Gastrocnemius medialis (tissue), 4 donors: ENCODE measurements around the gene MOB3C. TPM values are rescaled to one million over a fixed set of nuclear protein-coding genes. Genes with fewer than 3 reads are reported as not detected.

ENCODE experiments used
- ATAC-seq, 2 donors: fragments of 150-250 bp; one replicate each; pipeline ENCODE4 v1.9.1; 2016
- DNase-seq, 2 donors: peaks; one replicate each; pipeline ENCODE4 v3.0.0-alpha.2; 2019
- H3K27ac ChIP-seq, 4 donors: fragments of 200-600 bp; sonication (generic); 1 replicate in 1 of 4; 2 replicates in 3 of 4; pipeline ENCODE4 v1.5.1; 2016 to 2018; ENCODE audit warnings: mild to moderate bottlenecking in 2 of 4, moderate library complexity in 1 of 4
- H3K27me3 ChIP-seq, 3 donors: fragments of 200-600 bp; sonication (generic) in 2 of 3; 1 replicate in 1 of 3; 2 replicates in 2 of 3; pipeline versions ENCODE4 v1.5.1 to v1.6.0; 2016 to 2019; ENCODE audit warnings: mild to moderate bottlenecking in 1 of 3, moderate library complexity in 1 of 3
- H3K36me3 ChIP-seq, 2 donors: fragments of 200-600 bp; sonication (generic) in 1 of 2; one replicate each; pipeline ENCODE4 v1.5.1; 2017 to 2018
- H3K4me1 ChIP-seq, 2 donors: fragments of 200-600 bp; sonication (generic) in 1 of 2; one replicate each; pipeline ENCODE4 v1.5.1; 2016 to 2017; ENCODE audit warnings: mild to moderate bottlenecking in 2 of 2
- H3K4me3 ChIP-seq, 4 donors: fragments of 200-600 bp; sonication (generic) in 3 of 4; 1 replicate in 1 of 4; 2 replicates in 3 of 4; pipeline ENCODE4 v1.5.1; 2016 to 2019; ENCODE audit warnings: mild to moderate bottlenecking in 2 of 4
- H3K9me3 ChIP-seq, 3 donors: fragments of 200-600 bp; sonication (generic) in 2 of 3; 1 replicate in 1 of 3; 2 replicates in 2 of 3; pipeline ENCODE4 v1.5.1; 2016 to 2019
- CTCF ChIP-seq, 5 experiments: fragments of 450-650 bp in 3 of 5; fragments of 200-600 bp in 2 of 5; sonication (generic) in 2 of 5; IDR thresholded peaks in 4 of 5; conservative IDR thresholded peaks in 1 of 5; 1 replicate in 4 of 5; 2 replicates in 1 of 5; pipeline ENCODE4 v1.5.1; 2016 to 2019; ENCODE audit warnings: antibody characterized with exemption in 5 of 5, mild to moderate bottlenecking in 3 of 5, moderate library complexity in 3 of 5
- POLR2A ChIP-seq, 2 donors: fragments of 450-650 bp; IDR thresholded peaks; one replicate each; pipeline ENCODE4 v1.6.1; 2017; ENCODE audit warnings: antibody characterized with exemption in 2 of 2, mild to moderate bottlenecking in 2 of 2, moderate library complexity in 2 of 2
- in situ Hi-C, 4 donors: fragments of 200-750 bp; cut with MboI; loops; one replicate each; pipeline versions ENCODE4 v1.15.0 to v1.8.0; 2017; ENCODE audit warnings: low sequenced_read_pairs in 4 of 4
- intact Hi-C: fragments of 100-400 bp; cut with DNase I; formaldehyde crosslinking; loops from one replicate; pipeline ENCODE4 v1.15.1; 2023; ENCODE audit warnings: low total_unique reads
- total RNA-seq, 4 donors: library from RNA; depleted of rRNA; stranded (reverse); fragments of >200 nt; gene quantifications; one replicate each; pipeline versions ENCODE4 v1.1.0 to v1.2.3, GENCODE V29; 2016

Gene MOB3C
- total RNA-seq, 4 donors from 2014 or later: 11.3 to 26.5 (median 23.3) TPM

DNA sequence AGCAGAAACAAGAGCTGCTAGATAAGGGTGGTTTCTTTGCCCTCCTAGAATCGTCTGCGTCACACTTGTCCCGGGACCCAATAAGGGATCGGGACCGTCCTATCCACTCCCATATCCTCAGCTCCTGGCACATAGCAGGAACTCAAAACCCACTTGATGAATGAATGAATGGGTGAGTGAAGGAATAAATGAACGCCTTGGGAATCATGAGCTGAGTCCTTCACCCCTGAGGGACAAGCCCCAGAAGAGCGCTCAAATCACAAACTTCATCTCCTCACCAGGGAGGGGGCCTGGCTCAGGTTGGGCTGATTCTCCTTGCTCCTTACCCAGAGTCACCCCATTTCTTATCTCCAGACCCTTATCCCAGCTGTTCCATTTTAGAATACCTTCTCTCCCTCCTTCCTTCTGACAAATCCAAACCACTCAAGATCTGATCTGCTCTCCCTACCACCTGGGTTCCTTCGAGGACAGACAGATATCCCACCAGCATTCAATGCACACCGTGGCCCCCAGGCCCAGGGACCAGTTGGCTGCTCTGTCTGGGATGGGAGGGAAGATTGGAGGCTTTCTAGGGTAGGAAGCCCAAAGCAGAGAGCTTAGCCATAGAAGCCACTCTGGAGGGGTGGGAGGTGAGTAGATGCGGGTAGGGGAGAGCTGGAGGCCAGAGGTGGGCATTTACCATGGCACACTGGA, 643 bp upstream of the MOB3C start:
- intact Hi-C loops: loop anchor here (2.0 kb wide), 1 partner anchor 52 kb away; the partner anchor contains the start of gene ATPAF1

DNA sequence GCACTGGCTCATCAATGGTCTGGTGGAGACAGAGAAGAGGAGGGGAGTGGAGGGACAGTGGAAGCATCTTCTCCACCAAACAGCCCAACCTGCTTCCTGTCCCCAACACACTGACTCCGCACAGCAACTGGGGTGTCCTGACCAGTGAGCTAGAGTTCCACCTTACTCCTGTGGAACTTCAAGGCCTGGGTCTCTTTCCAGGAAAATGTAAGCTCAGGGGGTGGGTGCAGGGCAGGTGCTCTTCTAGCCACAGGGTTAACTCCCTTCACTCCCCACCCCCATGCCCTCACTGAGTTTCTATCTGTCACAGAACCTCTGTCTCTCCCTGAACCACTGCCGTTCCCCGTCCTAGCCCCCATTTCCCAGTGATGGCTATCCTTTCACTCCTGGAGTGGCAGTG, 876 bp downstream of the MOB3C start:
- no peak for ATAC-seq
- in situ Hi-C loops: loop anchor here in 2 of 4 donors (5.0 to 10.0 kb wide), 2 partner anchors 99 to 112 kb away; partner anchors contain the start of gene EFCAB14 (in 1 of the 2)
- intact Hi-C loops: loop anchor here (2.0 kb wide), 2 partner anchors 53 to 103 kb away; partner anchors contain the start of genes ATPAF1 and EFCAB14
- H3K9me3 ChIP-seq: no peaks in the 10 kb centered on the region
- peak overlapping the region; percentile 95 to 98 (median 96) for H3K27ac ChIP-seq
- no peak for TF ChIP-seq POLR2A (IDR thresholded peaks at IDR 0.05)
- no peak for TF ChIP-seq CTCF (IDR thresholded peaks at IDR 0.05 in 4 of 5, conservative IDR thresholded peaks at IDR 0.05 in 1 of 5)
- H3K36me3 ChIP-seq: peaks cover 0 to 5% of the 10 kb centered on the region in 2 donors
- peak overlapping the region; percentile 77 to 89 (median 82) for H3K4me3 ChIP-seq
- H3K27me3 ChIP-seq: no peaks in the 10 kb centered on the region
- no peak for DNase-seq
- H3K4me1 ChIP-seq: peaks cover 53 to 58% of the 10 kb centered on the region in 2 donors

More for the DNA sequence above, 643 bp upstream of the MOB3C start:
- TF ChIP-seq CTCF (IDR thresholded peaks at IDR 0.05 in 4 of 5, conservative IDR thresholded peaks at IDR 0.05 in 1 of 5): no peak
- TF ChIP-seq POLR2A (IDR thresholded peaks at IDR 0.05): no peak
- no peak for DNase-seq
- in situ Hi-C loops: loop anchor here in 2 of 4 donors (5.0 to 10.0 kb wide), 2 partner anchors 98 to 110 kb away; partner anchors contain the start of gene EFCAB14 (in 1 of the 2)
- Histone ChIP-seq H3K4me1 (peaks cover 39 to 44% of the 10 kb centered on the region in 2 donors), H3K9me3 (no peaks in the 10 kb centered on the region), H3K27me3 (no peaks in the 10 kb centered on the region), H3K36me3 (no peaks in the 10 kb centered on the region), H3K4me3 (peak overlapping the region; percentile 77 to 89 (median 82)), H3K27ac (peak overlapping the region; percentile 95 to 98 (median 96))
- peak; percentile 25 to 34 for ATAC-seq

DNA sequence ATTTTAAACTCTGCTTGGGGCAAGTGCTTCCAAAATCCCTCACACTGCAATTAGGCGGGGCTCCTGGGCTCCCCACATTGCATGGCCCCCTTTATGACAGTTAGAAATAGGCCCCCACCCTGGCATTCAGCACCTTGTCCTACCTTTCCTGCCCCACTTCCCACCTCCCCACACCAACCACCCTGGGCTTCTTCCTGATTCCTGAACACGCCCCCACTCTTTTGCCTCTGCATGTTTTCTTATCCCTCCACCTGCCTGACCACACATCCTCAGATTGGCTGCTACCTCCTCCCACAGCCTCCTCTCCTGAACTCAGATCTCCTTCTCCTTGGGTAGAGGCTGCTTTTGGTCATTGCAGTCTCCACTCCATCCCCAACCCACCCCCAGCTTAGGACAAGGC, 1.5 kb downstream of the MOB3C start:
- peak overlapping the region; percentile 95 to 98 (median 96) for H3K27ac ChIP-seq
- H3K4me3 ChIP-seq: peak overlapping the region; percentile 77 to 89 (median 82)
- in situ Hi-C loops (loop anchor here in 2 of 4 donors (5.0 to 10.0 kb wide), 2 partner anchors 100 to 112 kb away; partner anchors contain the start of gene EFCAB14 (in 1 of the 2)), intact Hi-C loops (loop anchor here (2.0 kb wide), 1 partner anchor 104 kb away; the partner anchor contains the start of gene EFCAB14)
- H3K9me3 ChIP-seq: no peaks in the 10 kb centered on the region
- H3K4me1 ChIP-seq: peaks cover 53 to 58% of the 10 kb centered on the region in 2 donors
- no peak for DNase-seq
- peaks cover 0 to 11% of the 10 kb centered on the region in 2 donors for H3K36me3 ChIP-seq
- ATAC-seq: no peak
- TF ChIP-seq POLR2A (IDR thresholded peaks at IDR 0.05): no peak
- TF ChIP-seq CTCF (IDR thresholded peaks at IDR 0.05 in 4 of 5, conservative IDR thresholded peaks at IDR 0.05 in 1 of 5): no peak
- H3K27me3 ChIP-seq: no peaks in the 10 kb centered on the region

DNA sequence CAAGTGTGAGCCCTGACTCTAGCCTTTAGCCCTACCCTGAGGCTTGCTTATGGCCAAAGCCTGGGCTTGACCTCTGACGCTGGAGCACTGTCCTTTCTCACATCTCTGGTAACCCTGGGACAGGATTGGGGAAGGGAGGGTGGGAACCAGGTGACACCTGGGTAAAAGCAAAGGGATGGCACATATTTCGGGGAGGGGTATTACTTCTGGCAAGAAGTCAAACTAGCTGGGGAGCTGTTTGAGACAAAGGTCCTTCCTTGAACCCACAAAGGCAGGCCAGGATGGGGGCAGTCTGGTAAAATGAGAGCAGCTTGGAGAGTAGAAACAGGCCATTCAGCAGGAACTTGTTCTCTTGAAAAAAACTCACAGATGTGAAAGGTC, 2.0 kb downstream of the MOB3C start:
- in situ Hi-C loops (loop anchor here in 1 of 4 donors (10.0 kb wide), 1 partner anchor 100 kb away; the partner anchor contains the start of gene EFCAB14), intact Hi-C loops (loop anchor here (2.0 kb wide), 1 partner anchor 104 kb away; the partner anchor contains the start of gene EFCAB14)
- TF ChIP-seq CTCF (IDR thresholded peaks at IDR 0.05 in 4 of 5, conservative IDR thresholded peaks at IDR 0.05 in 1 of 5) (no peak), POLR2A (IDR thresholded peaks at IDR 0.05) (no peak)
- Histone ChIP-seq H3K4me1 (peaks cover 53 to 58% of the 10 kb centered on the region in 2 donors), H3K27me3 (no peaks in the 10 kb centered on the region), H3K4me3 (peak overlapping the region in 2 of 4 donors; percentile 7 to 49), H3K9me3 (no peaks in the 10 kb centered on the region), H3K27ac (peak overlapping the region; percentile 95 to 98 (median 96)), H3K36me3 (peaks cover 0 to 16% of the 10 kb centered on the region in 2 donors)
- DNase-seq (no peak), ATAC-seq (no peak)
